ENCODE results near the gene TMEM39B. TPM values are rescaled to one million over a fixed set of nuclear protein-coding genes. Genes with fewer than 3 reads are reported as not detected.
A peak's percentile ranks its signal among the peaks of the same experiment; 100 is the strongest.

TMEM39B gene
- total and polyA plus RNA-seq, 2 donors (not counting 3 experiments of a cell fraction or from before 2014, with no cell fraction given): 47.3 to 64.3 TPM

GRCh38 chr1:32115496-32115895, 42.8 kb downstream of the TMEM39B start:
- no peak overlapping the region for H3K4me2 ChIP-seq (ENCODE audit: insufficient read depth, low read length)
- H3K9me1 ChIP-seq (replicated peaks; ENCODE audit: control insufficient read depth, extremely low read depth, insufficient read depth, low read length): no peaks in the 10 kb centered on the region
- peaks cover 4% of the 10 kb centered on the region for H3K4me1 ChIP-seq (ENCODE audit: control insufficient read depth, extremely low read depth, insufficient read depth, low read length)
- H3K4me3 ChIP-seq (replicated peaks in 1 of 3; ENCODE audit: insufficient read depth in 1 of 3, low read depth in 1 of 3, low read length in 3 of 3): no peak overlapping the region
- intact Hi-C loops (cut with micrococcal nuclease) (no loop called here), dilution Hi-C loops (cut with MboI; ENCODE audit: extremely low pct_ligation_motif_present, low sequenced_read_pairs) (no loop called here)
- no peak overlapping the region for H2AFZ ChIP-seq (ENCODE audit: low read depth, low read length)
- FAIRE-seq (peak; percentile 55), DNase-seq (ENCODE audit: low read depth, low spot score) (no peak)
- H3K79me2 ChIP-seq (ENCODE audit: control insufficient read depth, insufficient read depth, low read length): peaks cover 91% of the 10 kb centered on the region
- no peak overlapping the region for H3K9ac ChIP-seq (replicated peaks; ENCODE audit: extremely low read depth, insufficient read depth, low read length)
- peaks cover 0 to 2% of the 10 kb centered on the region in 2 experiments for H3K36me3 ChIP-seq (ENCODE audit: control insufficient read depth in 2 of 2, extremely low read depth in 1 of 2, insufficient read depth in 2 of 2, low read length in 2 of 2)
- POLR2A ChIA-PET: no interaction called here
- BruUV-seq (replicated peaks): no TSS peak
- peaks cover 3% of the 10 kb centered on the region for H4K20me1 ChIP-seq (replicated peaks; ENCODE audit: control insufficient read depth, extremely low read depth, insufficient read depth, low read length)
- TF ChIP-seq MAX (IDR thresholded peaks at IDR 0.05; ENCODE audit: insufficient read depth, insufficient read length) (no peak), CTCF (IDR thresholded peaks at IDR 0.05; ENCODE audit: extremely low read depth in 1 of 2, insufficient read depth in 1 of 2, low read depth in 1 of 2, low read length in 2 of 2) (no peak), EZH2 (IDR thresholded peaks at IDR 0.05; ENCODE audit: borderline replicate concordance, low read depth, low read length, severe bottlenecking) (no peak), FOS (IDR thresholded peaks at IDR 0.05; ENCODE audit: borderline replicate concordance, insufficient read depth, low read length) (no peak), GATA2 (IDR thresholded peaks at IDR 0.05; ENCODE audit: insufficient read depth, insufficient read length, low read depth, low read length) (no peak), MYC (IDR thresholded peaks at IDR 0.05; ENCODE audit: low read depth, low read length) (no peak), POLR2A (IDR thresholded peaks at IDR 0.05; ENCODE audit: low read depth, low read length) (no peak), JUN (IDR thresholded peaks at IDR 0.05; ENCODE audit: borderline replicate concordance, insufficient read depth, insufficient read length, low read depth) (no peak), POLR2AphosphoS5 (IDR thresholded peaks at IDR 0.05; ENCODE audit: insufficient read depth, low read depth, low read length) (no peak)
- no peaks in the 10 kb centered on the region for H3K27me3 ChIP-seq (ENCODE audit: control insufficient read depth in 2 of 2, insufficient read depth in 2 of 2, low read length in 2 of 2)
- CTCF ChIA-PET: interaction anchor here (1.5 to 1.6 kb wide), 2 partner anchors 12 to 42 kb away, joined by 3 to 4 read pairs; partner anchors contain the start of gene TMEM39B
- no peaks in the 10 kb centered on the region for H3K9me3 ChIP-seq (replicated peaks; ENCODE audit: control insufficient read depth, insufficient read depth, low read length)
- H3K27ac ChIP-seq (ENCODE audit: insufficient read depth, low read depth, low read length): no peak overlapping the region
